ENCODE results near the gene HTRA1.

Gene HTRA1

GRCh38 chr10:122541541-122542002 lies 80.2 kb downstream of the HTRA1 start:
- Histone ChIP-seq H3K4me2 (ENCODE audit: low read length) (no peak overlapping the region), H3K23ac (ENCODE audit: low read length) (no peak overlapping the region), H3K27me3 (ENCODE audit: insufficient read depth, low read length) (no peaks in the 10 kb centered on the region), H3K9ac (ENCODE audit: low read length) (no peak overlapping the region), H3K18ac (ENCODE audit: low read length) (no peak overlapping the region), H4K8ac (ENCODE audit: low read depth, low read length) (no peak overlapping the region), H2BK120ac (ENCODE audit: insufficient read depth, low read length, poor library complexity) (no peak overlapping the region), H2AFZ (ENCODE audit: insufficient read depth, low read length, poor library complexity) (no peak overlapping the region), H3K4me1 (ENCODE audit: control insufficient read depth in 1 of 2, insufficient read depth in 2 of 2, low read length in 2 of 2) (no peaks in the 10 kb centered on the region), H3K79me2 (ENCODE audit: control insufficient read depth, insufficient read depth, low read length, poor library complexity) (no peaks in the 10 kb centered on the region), H4K91ac (ENCODE audit: low read depth, low read length) (no peak overlapping the region), H3K4me3 (ENCODE audit: low read depth, low read length) (no peak overlapping the region), H3K14ac (ENCODE audit: low read length) (no peak overlapping the region), H4K12ac (ENCODE audit: low read depth, low read length) (no peak overlapping the region), H3K27ac (ENCODE audit: low read depth, low read length) (no peak overlapping the region), H2BK5ac (ENCODE audit: low read depth, low read length, poor library complexity) (no peak overlapping the region), H3K36me3 (ENCODE audit: control insufficient read depth in 1 of 2, insufficient read depth in 2 of 2, low read length in 2 of 2) (no peaks in the 10 kb centered on the region), H3K9me3 (ENCODE audit: insufficient read depth, low read depth, low read length) (peaks cover 2% of the 10 kb centered on the region), H2BK12ac (ENCODE audit: low read length) (no peak overlapping the region), H2AK5ac (ENCODE audit: low read length) (no peak overlapping the region), H3K4ac (ENCODE audit: low read depth, low read length) (no peak overlapping the region), H3K79me1 (ENCODE audit: low read length) (no peaks in the 10 kb centered on the region)
- no peak for DNase-seq
- no CpG with 5 or more reads among the region's 4 CpGs for WGBS (ENCODE audit: extremely low coverage, insufficient coverage, insufficient read length)

- H2BK120ac ChIP-seq (ENCODE audit: insufficient read depth, low read length, poor library complexity), result no peak overlapping the region
- H3K23ac ChIP-seq (ENCODE audit: low read length), result no peak overlapping the region
- H3K9ac ChIP-seq (ENCODE audit: low read length), result no peak overlapping the region
- H3K36me3 ChIP-seq (ENCODE audit: control insufficient read depth in 1 of 2, insufficient read depth in 2 of 2, low read length in 2 of 2), result no peaks in the 10 kb centered on the region
- no peak for DNase-seq
- no peaks in the 10 kb centered on the region for H3K4me1 ChIP-seq (ENCODE audit: control insufficient read depth in 1 of 2, insufficient read depth in 2 of 2, low read length in 2 of 2)
- H2BK5ac ChIP-seq (ENCODE audit: low read depth, low read length, poor library complexity), result no peak overlapping the region
- H3K18ac ChIP-seq (ENCODE audit: low read length), result no peak overlapping the region
- H4K91ac ChIP-seq (ENCODE audit: low read depth, low read length), result no peak overlapping the region
- no peak overlapping the region for H3K4me2 ChIP-seq (ENCODE audit: low read length)
- H3K79me2 ChIP-seq (ENCODE audit: control insufficient read depth, insufficient read depth, low read length, poor library complexity), result no peaks in the 10 kb centered on the region
- no peak overlapping the region for H4K12ac ChIP-seq (ENCODE audit: low read depth, low read length)
- no peak overlapping the region for H2AK5ac ChIP-seq (ENCODE audit: low read length)
- H2AFZ ChIP-seq (ENCODE audit: insufficient read depth, low read length, poor library complexity), result no peak overlapping the region
- peaks cover 2% of the 10 kb centered on the region for H3K9me3 ChIP-seq (ENCODE audit: insufficient read depth, low read depth, low read length)
- H3K14ac ChIP-seq (ENCODE audit: low read length), result no peak overlapping the region
- WGBS (ENCODE audit: extremely low coverage, insufficient coverage, insufficient read length), result no CpG with 5 or more reads among the region's 10 CpGs
- no peak overlapping the region for H4K8ac ChIP-seq (ENCODE audit: low read depth, low read length)
- no peak overlapping the region for H3K4ac ChIP-seq (ENCODE audit: low read depth, low read length)
- H3K27me3 ChIP-seq (ENCODE audit: insufficient read depth, low read length), result no peaks in the 10 kb centered on the region
- H3K4me3 ChIP-seq (ENCODE audit: low read depth, low read length), result no peak overlapping the region
- no peak overlapping the region for H2BK12ac ChIP-seq (ENCODE audit: low read length)
- H3K79me1 ChIP-seq (ENCODE audit: low read length), result no peaks in the 10 kb centered on the region
- no peak overlapping the region for H3K27ac ChIP-seq (ENCODE audit: low read depth, low read length)
Observed at GRCh38 chr10:122543676-122544445, 82.5 kb downstream of the HTRA1 start.

- Histone ChIP-seq H4K12ac (ENCODE audit: low read depth, low read length) (no peak overlapping the region), H4K91ac (ENCODE audit: low read depth, low read length) (no peak overlapping the region), H3K9ac (ENCODE audit: low read length) (no peak overlapping the region), H4K8ac (ENCODE audit: low read depth, low read length) (no peak overlapping the region), H3K79me1 (ENCODE audit: low read length) (no peaks in the 10 kb centered on the region), H2BK12ac (ENCODE audit: low read length) (no peak overlapping the region), H3K4ac (ENCODE audit: low read depth, low read length) (no peak overlapping the region), H3K14ac (ENCODE audit: low read length) (no peak overlapping the region), H2AFZ (ENCODE audit: insufficient read depth, low read length, poor library complexity) (no peak overlapping the region), H3K18ac (ENCODE audit: low read length) (no peak overlapping the region), H3K27ac (ENCODE audit: low read depth, low read length) (no peak overlapping the region), H3K23ac (ENCODE audit: low read length) (no peak overlapping the region), H3K27me3 (ENCODE audit: insufficient read depth, low read length) (no peaks in the 10 kb centered on the region), H3K4me1 (ENCODE audit: control insufficient read depth in 1 of 2, insufficient read depth in 2 of 2, low read length in 2 of 2) (no peaks in the 10 kb centered on the region), H2AK5ac (ENCODE audit: low read length) (no peak overlapping the region), H3K4me2 (ENCODE audit: low read length) (no peak overlapping the region), H2BK120ac (ENCODE audit: insufficient read depth, low read length, poor library complexity) (no peak overlapping the region), H3K9me3 (ENCODE audit: insufficient read depth, low read depth, low read length) (peaks cover 2% of the 10 kb centered on the region), H3K79me2 (ENCODE audit: control insufficient read depth, insufficient read depth, low read length, poor library complexity) (no peaks in the 10 kb centered on the region), H3K4me3 (ENCODE audit: low read depth, low read length) (no peak overlapping the region), H3K36me3 (ENCODE audit: control insufficient read depth in 1 of 2, insufficient read depth in 2 of 2, low read length in 2 of 2) (no peaks in the 10 kb centered on the region), H2BK5ac (ENCODE audit: low read depth, low read length, poor library complexity) (no peak overlapping the region)
- no CpG with 5 or more reads among the region's 8 CpGs for WGBS (ENCODE audit: extremely low coverage, insufficient coverage, insufficient read length)
- no peak for DNase-seq
Observed at GRCh38 chr10:122544493-122544892, 83.1 kb downstream of the HTRA1 start.

- no peak overlapping the region for H3K27ac ChIP-seq (ENCODE audit: low read depth, low read length)
- no CpG with 5 or more reads among the region's 8 CpGs for WGBS (ENCODE audit: extremely low coverage, insufficient coverage, insufficient read length)
- H3K36me3 ChIP-seq (ENCODE audit: control insufficient read depth in 1 of 2, insufficient read depth in 2 of 2, low read length in 2 of 2), result no peaks in the 10 kb centered on the region
- H3K4me3 ChIP-seq (ENCODE audit: low read depth, low read length), result no peak overlapping the region
- H3K9me3 ChIP-seq (ENCODE audit: insufficient read depth, low read depth, low read length), result peaks cover 6% of the 10 kb centered on the region
- H3K18ac ChIP-seq (ENCODE audit: low read length), result no peak overlapping the region
- H4K91ac ChIP-seq (ENCODE audit: low read depth, low read length), result no peak overlapping the region
- H3K9ac ChIP-seq (ENCODE audit: low read length), result no peak overlapping the region
- no peaks in the 10 kb centered on the region for H3K27me3 ChIP-seq (ENCODE audit: insufficient read depth, low read length)
- H3K79me1 ChIP-seq (ENCODE audit: low read length), result no peaks in the 10 kb centered on the region
- H3K23ac ChIP-seq (ENCODE audit: low read length), result no peak overlapping the region
- H4K12ac ChIP-seq (ENCODE audit: low read depth, low read length), result no peak overlapping the region
- no peak overlapping the region for H4K8ac ChIP-seq (ENCODE audit: low read depth, low read length)
- H2BK5ac ChIP-seq (ENCODE audit: low read depth, low read length, poor library complexity), result no peak overlapping the region
- no peak overlapping the region for H2AFZ ChIP-seq (ENCODE audit: insufficient read depth, low read length, poor library complexity)
- H2BK120ac ChIP-seq (ENCODE audit: insufficient read depth, low read length, poor library complexity), result no peak overlapping the region
- H3K4me1 ChIP-seq (ENCODE audit: control insufficient read depth in 1 of 2, insufficient read depth in 2 of 2, low read length in 2 of 2), result peaks cover 0 to under 1% of the 10 kb centered on the region in 2 experiments
- no peak overlapping the region for H3K4me2 ChIP-seq (ENCODE audit: low read length)
- no peaks in the 10 kb centered on the region for H3K79me2 ChIP-seq (ENCODE audit: control insufficient read depth, insufficient read depth, low read length, poor library complexity)
- H3K4ac ChIP-seq (ENCODE audit: low read depth, low read length), result no peak overlapping the region
- no peak overlapping the region for H2BK12ac ChIP-seq (ENCODE audit: low read length)
- DNase-seq, result no peak
- H3K14ac ChIP-seq (ENCODE audit: low read length), result no peak overlapping the region
- H2AK5ac ChIP-seq (ENCODE audit: low read length), result no peak overlapping the region
Observed at GRCh38 chr10:122546242-122546641, 84.9 kb downstream of the HTRA1 start.

Measured in trophoblast cell (in vitro differentiated cells and primary cell).